ENCODE data around the gene CHST11. TPM values are rescaled to one million over a fixed set of nuclear protein-coding genes. Genes with fewer than 3 reads are reported as not detected.
"Not testable (repeated sequence)": the region's sequence is repeated elsewhere in the genome, so short reads cannot be mapped to it uniquely, and the experiment has no call there.

Gene CHST11
- total RNA-seq, 1 experiment from 2014 or later: 8.4 TPM

- DNase-seq (ENCODE audit: low spot score): no peak
Observed at GRCh38 chr12:104738776-104739642, 282.3 kb downstream of the CHST11 start.

GRCh38 chr12:104740668-104741067 is 283.9 kb downstream of the CHST11 start:
- DNase-seq (ENCODE audit: low spot score): no peak

GRCh38 chr12:104741077-104741476 is 284.3 kb downstream of the CHST11 start:
- DNase-seq (ENCODE audit: low spot score): no peak

- DNase-seq (ENCODE audit: low spot score): no peak
Observed at GRCh38 chr12:104741497-104742367, 285.0 kb downstream of the CHST11 start.

- DNase-seq (ENCODE audit: low spot score): no peak
Observed at GRCh38 chr12:104742551-104743201, 285.9 kb downstream of the CHST11 start.

GRCh38 chr12:104743202-104743580 is 286.4 kb downstream of the CHST11 start:
- no peak for DNase-seq (ENCODE audit: low spot score)

- not testable (repeated sequence) for DNase-seq (ENCODE audit: low spot score)
Observed at GRCh38 chr12:104743753-104744548, 287.2 kb downstream of the CHST11 start.

GRCh38 chr12:104746467-104747088 is 289.8 kb downstream of the CHST11 start:
- DNase-seq (ENCODE audit: low spot score): no peak

GRCh38 chr12:104747330-104747729 is 290.6 kb downstream of the CHST11 start:
- no peak for DNase-seq (ENCODE audit: low spot score)

- DNase-seq (ENCODE audit: low spot score): no peak
Observed at GRCh38 chr12:104747955-104748354, 291.2 kb downstream of the CHST11 start.

GRCh38 chr12:104748356-104748755 is 291.6 kb downstream of the CHST11 start:
- DNase-seq (ENCODE audit: low spot score): no peak

GRCh38 chr12:104748790-104749189 is 292.0 kb downstream of the CHST11 start:
- DNase-seq (ENCODE audit: low spot score): no peak

- DNase-seq (ENCODE audit: low spot score): no peak
Observed at GRCh38 chr12:104749545-104749944, 292.8 kb downstream of the CHST11 start.

GRCh38 chr12:104750061-104750460 is 293.3 kb downstream of the CHST11 start:
- DNase-seq (ENCODE audit: low spot score): peak; percentile 2

GRCh38 chr12:104751120-104751519 is 294.4 kb downstream of the CHST11 start:
- DNase-seq (ENCODE audit: low spot score): no peak

GRCh38 chr12:104751594-104751993 is 294.8 kb downstream of the CHST11 start:
- no peak for DNase-seq (ENCODE audit: low spot score)

- DNase-seq (ENCODE audit: low spot score): no peak
Observed at GRCh38 chr12:104752016-104752415, 295.3 kb downstream of the CHST11 start.

GRCh38 chr12:104752881-104753280 is 296.1 kb downstream of the CHST11 start:
- no peak for DNase-seq (ENCODE audit: low spot score)

GRCh38 chr12:104756901-104757300 is 300.2 kb downstream of the CHST11 start:
- DNase-seq (ENCODE audit: low spot score): no peak

- no peak for DNase-seq (ENCODE audit: low spot score)
Observed at GRCh38 chr12:104758771-104759170, 302.0 kb downstream of the CHST11 start.

GRCh38 chr12:104761091-104761490 is 304.3 kb downstream of the CHST11 start:
- DNase-seq (ENCODE audit: low spot score): no peak
